Stimulated activated CD4-positive, alpha-beta T cell treated with anti-CD3 and anti-CD28 coated beads, Interleukin-15, amount 100 ng/mL, for 48 hours (primary cell): Measurements from ENCODE around the gene SULT1A2.
"Not testable (repeated sequence)": the region's sequence is repeated elsewhere in the genome, so short reads cannot be mapped to it uniquely, and the experiment has no call there.

Experiments
- DNase-seq, 2 donors: peaks; one replicate each; pipeline ENCODE4 v3.0.0-alpha.2; 2020; ENCODE audit warnings: low read depth in 2 of 2

Gene SULT1A2

DNA sequence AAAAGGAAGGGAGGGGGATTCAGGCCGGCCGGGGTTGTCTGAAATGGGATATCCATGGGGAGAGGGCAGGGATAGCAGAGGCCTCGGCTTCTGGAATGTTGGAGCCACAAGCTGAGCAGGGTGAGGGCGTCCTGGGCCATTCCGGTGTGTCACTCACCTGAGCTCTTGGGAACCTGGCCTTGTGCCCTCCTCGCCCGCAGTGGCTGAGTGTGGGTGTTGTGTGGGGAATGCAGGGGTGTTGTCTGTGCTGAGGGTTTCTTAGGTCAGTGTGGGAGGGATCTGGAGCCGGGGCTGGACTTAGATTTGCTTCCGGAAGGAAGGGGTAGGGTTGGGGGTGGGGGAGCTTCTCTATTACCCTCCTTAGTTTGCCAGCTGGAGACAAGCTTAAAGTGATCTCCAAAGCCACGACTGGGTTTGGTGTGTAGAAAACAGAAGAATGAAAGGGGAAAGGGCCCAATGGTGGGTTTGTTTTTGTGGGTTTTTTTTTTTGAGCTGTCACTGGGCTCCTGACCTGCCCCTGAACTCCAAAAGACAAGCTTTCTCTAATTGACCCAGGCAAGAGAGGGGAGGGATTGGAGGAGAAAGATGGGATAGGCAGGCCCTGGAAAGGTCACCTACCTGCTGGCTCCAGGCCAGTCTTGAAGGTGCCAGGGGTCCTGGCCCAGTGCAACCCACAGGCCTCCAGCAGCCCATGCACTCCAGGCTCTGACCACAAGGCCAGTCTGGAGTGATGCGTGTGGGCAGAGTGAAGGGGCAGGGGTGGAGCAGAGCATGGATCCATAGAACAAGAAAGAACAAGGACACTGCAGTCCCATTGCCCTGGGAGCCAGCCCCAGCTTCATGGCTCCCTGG, at the start of gene SULT1A2:
Gene SULT1A2, minus strand, starts transcription at position 211 of the 852 bp plus-strand sequence. CDS start 1,120 bp downstream, outside the sequence.
- DNase-seq: no peak

DNA sequence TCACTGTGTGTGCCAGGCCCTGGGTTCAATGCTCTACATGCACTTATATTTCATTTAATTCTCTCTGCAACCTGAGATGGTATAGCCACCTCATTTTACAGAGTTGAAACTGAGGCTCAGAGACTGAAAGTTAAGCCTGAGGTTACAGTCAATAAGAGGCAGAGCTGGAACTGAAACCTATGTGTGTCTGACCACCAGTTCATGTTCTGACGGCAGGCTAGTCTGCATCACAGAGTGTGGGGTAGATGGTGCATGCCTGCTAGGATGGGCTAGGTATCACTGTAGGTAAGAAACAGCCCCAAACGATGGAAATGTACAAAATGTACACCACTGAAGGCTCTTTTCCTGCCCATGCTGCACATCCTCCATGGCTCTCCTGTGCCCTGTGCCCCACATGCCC, 43.1 kb upstream of the SULT1A2 start:
- not testable (repeated sequence) for DNase-seq

DNA sequence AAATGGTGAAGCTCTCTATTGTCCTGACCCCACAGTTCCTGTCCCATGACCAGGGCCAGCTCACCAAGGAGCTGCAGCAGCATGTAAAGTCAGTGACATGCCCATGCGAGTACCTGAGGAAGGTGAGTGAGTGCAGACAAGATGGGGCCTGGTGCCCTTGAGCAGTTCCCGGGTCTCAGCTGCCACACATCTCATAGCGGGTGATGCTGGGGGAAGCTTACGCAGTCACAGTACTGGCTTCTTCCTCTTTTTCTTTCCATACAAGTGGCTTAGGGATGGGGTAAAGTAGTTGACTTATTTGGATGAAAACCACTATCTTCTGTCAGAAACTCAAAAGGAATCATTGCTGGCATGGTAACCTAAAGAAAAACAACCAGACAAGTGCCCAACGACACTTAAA, 41.5 kb upstream of the SULT1A2 start:
- DNase-seq: not testable (repeated sequence)

DNA sequence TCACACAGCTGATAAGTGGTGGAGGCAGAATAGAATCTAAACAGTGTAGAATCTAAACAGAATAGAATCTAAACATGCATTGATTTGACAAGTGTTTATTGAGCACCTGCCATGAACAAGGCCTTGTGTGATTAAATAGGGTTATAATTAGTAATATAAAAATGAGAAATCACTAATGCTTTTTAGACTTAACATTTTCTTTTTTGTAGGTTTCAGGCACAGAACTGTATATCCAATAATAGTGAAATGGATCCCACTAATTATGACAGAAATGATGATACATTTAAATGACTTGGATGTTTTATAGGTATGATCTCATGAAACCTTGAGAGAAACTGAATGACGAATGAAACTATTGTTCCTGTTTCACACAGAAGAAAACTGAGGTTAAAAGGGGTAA, 40.9 kb upstream of the SULT1A2 start, which contains the start of gene NPIPB8:
Gene NPIPB8, plus strand, starts transcription at position 301 of the 400 bp plus-strand sequence. CDS start 296 bp downstream, outside the sequence.
- not testable (repeated sequence) for DNase-seq

DNA sequence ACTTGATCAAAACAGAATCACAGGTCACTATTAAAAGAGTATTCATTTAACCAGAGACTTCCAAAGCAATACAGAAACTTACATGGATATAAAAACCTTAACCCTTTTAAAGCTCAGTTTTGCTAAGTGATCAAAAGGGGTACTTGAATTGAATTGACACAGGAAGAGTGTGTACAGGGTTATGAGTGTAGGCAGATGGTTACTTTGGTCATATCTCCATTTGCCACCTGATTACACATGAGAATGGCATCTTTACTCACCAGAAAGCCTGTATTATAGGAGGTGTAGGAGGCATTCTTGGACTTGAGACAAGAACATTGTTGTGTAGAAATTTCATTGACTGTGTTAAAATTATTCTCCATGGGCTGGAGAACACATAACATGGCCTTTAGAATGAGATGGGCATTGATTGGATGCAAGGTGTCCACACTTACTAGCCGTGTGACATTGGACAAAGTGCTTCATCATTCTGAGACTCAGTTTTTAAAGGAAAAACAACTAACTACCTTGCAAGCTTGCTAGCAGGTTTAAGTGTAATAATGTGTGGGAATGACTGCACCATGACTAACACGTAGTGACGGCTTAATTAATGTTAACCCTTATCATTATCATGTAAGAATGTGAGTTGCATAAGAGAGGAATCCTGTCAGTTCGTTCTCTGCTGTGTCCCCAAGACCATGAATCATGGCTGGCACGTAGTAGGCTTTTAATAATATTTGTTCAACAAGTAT, 39.4 kb upstream of the SULT1A2 start:
- DNase-seq: not testable (repeated sequence)

DNA sequence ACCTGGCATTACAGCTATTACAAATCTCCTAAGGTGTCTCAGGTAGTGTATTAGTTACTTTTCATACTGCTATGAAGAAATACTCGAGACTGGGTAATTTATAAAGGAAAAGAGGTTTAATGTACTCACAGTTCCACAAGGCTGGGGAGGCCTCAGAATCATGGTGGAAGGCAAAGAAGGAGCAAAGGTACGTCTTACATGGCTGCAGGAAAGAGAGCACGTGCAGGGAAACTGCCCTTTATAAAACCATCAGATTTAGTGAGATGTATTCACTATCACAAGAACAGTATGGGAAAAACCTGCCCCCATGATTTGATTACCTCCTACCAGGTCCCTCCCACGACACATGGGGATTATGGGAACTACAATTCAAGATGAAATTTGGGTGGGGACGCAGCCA, 34.1 kb upstream of the SULT1A2 start:
- DNase-seq: not testable (repeated sequence)

DNA sequence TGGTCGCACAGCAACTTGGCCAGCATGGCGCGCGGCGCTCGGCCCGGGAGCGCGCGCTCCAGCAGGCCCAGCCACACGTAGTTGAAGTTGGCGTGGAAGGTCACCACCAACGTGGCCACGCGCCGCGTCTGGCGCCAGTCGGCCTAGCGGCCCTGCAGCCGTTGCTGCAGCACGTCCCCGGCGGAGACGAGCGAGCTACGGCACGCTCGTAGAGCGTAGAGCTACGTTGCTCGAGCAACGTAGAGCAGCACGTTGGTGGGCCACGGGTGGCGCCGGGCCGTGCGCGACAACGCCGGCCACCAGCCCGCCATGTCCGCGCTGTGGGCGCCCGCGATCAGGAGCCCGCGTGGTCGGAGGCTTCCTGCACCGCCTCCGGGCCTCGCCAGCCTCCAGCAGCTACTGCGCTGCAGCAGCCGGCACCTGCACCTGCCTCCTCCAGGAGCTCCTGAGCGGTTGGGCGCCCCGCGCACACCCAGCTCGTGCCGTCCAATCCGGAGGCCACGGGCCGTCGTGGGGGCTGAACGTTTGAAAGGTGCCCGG, 26.4 kb upstream of the SULT1A2 start:
- DNase-seq: peak; percentile 59 to 66

DNA sequence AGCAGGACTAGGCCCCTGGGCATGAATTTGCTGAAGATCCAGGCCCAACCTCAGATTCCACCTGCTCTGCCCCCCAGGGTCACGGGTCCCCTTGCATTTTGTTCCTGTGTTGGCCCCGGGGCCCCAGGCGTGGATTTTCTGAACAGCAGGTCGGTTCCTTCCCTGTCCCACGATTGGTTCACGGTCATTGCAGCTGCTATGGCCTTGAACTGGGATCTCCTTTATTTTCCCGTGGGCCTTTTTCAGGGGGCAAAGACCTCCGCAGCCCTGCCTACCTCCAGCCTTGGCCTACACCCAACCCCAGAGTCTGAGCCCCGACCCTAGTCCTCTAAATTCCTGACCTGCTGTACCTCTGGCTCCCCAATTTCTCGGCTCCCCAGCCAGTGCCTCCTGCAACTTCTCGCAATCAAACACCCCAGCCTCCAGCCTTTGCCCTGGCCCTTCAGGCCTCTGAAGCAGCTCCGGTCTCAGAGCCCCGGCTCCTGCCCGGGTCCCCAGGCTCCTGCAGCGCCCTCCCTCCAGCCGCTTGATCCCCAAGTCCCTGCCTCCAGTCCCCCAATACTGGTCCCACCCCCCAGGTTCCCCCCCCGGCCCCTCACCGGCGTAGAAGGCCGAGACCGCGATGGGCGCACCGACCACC, 25.8 kb upstream of the SULT1A2 start:
- not testable (repeated sequence) for DNase-seq

DNA sequence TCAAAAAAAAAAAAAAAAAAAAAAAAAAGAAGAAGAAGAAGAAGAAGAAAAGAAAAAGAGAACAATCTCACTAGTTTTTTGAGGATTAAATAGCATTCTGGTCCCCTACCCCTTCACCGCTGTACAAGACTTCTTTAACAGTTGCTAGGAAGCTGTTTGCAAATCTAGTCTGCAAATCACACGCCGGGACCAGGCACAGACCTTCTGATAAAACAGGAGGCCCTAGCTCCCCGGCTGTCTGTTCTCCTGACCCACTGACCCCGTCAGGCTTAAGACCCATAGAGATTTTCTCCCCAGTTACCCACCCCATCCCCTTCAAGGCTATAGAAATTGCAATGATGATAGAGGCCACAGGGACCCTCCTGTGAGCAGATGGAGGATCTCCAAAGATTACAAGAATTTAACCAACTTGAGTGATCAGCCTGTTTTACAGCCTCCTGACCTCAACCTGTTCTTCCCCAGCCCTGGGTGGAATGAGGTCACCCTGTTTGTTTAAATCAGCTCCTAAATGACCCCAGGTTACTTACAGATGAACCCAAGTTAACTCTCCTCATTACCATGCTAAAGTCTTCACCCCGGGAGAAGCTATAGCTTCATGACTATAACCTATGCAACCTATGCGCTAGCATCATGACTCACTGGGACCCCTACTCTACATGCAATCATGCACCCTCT, 24.8 kb upstream of the SULT1A2 start:
- DNase-seq: no peak

DNA sequence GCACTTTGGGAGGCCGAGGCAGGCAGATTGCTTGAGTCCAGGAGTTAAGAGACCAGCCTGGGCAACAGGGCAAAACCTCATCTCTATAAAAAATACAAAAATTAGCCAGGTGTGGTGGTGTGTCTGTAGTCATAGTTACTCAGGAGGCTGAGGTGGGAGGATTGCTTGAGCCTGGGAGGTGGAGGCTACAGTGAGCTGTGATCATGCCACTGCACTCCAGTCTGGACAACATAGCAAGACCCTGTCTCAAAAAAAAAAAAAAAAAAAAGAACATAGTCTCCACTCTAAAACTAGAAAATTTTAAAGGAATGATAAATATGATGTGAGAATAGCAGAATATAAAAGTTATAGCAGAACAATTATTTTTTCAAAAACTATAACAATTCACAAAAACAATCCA, 23.5 kb upstream of the SULT1A2 start:
- not testable (repeated sequence) for DNase-seq

DNA sequence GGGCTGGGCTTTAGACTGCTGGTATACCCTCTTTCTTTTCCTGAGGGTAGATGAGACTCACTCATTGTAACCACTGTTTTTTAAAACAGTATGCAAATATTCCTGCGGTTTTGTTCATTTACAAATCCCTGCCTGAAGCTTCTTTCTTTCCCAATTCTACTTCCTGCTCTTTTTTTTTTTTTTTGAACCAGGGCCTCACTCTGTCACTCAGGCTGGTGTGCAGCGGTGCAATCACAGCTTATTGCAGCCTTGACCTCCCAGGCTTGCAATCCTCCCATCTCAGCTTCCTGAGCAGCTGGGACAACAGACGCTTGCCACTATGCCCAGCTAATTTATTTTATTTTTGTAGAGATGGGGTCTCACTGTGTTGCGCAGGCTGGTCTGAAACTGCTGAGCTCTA, 21.0 kb upstream of the SULT1A2 start:
- DNase-seq: no peak

DNA sequence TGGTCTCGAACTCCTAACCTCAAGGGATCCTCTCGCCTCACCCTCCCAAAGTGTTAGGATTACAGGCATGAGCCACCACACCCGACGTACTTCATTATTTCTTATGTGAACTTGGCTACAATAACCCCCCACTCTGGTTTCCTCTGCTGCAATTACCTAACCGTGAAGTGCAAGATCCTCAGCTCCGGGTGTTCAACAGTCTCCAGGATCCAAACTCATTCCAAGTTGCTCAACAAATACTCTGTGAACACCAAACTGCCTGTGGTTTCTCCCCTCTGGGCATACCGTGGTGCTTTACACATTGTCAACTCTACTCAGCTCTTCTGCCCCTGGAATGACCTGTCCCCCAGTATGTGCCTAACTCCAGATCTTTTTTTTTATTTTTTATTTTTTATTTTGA, 19.8 kb upstream of the SULT1A2 start:
- no peak for DNase-seq

DNA sequence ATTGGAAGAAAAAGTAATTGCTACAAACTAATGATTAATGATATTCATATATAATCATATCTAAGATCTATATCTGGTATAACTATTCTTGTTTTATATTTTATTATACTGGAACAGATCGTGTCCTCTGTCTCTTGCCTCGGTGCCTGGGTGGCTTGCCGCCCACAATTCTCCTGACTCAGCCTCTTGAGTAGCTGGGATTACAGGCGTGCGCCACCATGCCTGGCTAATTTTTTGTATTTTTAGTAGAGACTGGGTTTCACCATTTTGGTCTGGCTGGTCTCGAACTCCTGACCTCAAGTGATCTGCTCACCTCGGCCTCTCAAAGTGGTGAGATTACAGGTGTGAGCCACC, 19.4 kb upstream of the SULT1A2 start:
- not testable (repeated sequence) for DNase-seq

DNA sequence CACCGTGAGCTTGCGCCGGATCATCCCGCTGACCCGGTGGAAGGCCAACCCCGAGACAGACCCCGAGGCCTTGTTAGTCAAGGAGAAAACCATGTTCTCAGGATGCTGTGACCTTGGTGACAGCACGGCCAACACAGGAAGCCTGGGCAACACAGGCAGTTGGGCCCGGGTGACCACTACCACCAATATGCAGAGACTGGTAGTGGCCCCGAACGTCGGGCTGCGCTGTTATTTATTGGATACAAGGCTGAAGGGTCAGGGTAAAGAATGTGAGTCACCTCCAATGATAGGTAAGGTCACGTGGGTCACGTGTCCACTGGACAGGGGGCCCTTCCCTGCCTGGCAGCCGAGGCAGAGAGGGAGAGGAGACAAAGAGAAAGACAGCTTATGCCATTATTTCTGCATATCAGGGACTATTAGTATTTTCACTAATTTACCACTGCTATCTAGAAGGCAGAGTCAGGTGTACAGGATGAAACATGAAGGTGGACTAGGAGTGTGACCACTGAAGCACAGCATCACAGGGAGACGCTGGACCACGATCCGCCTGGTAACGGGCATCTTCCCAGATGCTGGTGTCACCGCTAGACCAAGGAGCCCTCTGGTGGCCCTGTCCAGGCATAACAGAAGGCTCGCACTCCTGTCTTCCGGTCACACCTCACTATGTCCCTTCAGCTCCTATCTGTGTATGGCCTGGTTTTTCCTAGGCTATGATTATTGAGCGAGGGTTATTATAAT, 18.8 kb upstream of the SULT1A2 start:
- peak in 1 of 2 donors; percentile 24 for DNase-seq

DNA sequence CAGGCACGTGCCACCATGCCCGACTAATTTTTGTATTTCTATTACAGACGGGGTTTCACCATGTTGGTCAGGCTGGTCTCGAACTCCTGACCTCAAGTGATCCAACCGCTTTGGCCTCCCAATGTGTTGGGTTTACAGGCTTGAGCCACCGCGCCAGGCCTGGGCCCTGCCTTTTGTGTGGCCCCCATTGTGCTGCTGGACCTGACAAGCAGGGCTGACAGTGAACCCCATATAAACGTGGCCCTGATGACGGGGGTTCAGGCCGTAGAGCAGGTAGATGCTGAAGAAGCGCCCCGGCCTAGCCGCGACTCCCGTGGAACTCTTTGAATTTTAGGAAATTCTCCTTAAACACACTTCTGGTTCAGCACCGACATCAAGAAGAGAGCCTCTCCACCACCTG, 17.7 kb upstream of the SULT1A2 start:
- DNase-seq: not testable (repeated sequence)

DNA sequence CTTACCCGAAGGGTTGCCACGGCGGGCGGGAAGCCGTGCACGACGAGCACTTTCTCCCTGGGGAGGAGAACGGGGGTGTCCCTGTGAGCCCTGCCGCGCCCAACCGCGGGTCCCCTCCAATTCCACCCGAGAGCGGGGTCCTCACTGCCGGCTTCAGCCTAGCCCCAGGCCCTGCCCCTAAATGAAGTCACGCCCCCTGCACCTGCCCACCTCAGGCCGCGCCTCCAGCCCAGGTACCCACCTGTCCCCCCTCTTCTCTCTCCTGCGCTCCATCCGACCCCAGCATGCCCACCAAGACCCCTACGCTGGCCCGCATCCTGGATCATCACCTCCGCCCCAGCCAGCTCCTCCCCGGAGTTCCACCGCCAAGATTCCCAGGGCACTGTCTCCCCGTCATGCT, 17.1 kb upstream of the SULT1A2 start:
- not testable (repeated sequence) for DNase-seq

DNA sequence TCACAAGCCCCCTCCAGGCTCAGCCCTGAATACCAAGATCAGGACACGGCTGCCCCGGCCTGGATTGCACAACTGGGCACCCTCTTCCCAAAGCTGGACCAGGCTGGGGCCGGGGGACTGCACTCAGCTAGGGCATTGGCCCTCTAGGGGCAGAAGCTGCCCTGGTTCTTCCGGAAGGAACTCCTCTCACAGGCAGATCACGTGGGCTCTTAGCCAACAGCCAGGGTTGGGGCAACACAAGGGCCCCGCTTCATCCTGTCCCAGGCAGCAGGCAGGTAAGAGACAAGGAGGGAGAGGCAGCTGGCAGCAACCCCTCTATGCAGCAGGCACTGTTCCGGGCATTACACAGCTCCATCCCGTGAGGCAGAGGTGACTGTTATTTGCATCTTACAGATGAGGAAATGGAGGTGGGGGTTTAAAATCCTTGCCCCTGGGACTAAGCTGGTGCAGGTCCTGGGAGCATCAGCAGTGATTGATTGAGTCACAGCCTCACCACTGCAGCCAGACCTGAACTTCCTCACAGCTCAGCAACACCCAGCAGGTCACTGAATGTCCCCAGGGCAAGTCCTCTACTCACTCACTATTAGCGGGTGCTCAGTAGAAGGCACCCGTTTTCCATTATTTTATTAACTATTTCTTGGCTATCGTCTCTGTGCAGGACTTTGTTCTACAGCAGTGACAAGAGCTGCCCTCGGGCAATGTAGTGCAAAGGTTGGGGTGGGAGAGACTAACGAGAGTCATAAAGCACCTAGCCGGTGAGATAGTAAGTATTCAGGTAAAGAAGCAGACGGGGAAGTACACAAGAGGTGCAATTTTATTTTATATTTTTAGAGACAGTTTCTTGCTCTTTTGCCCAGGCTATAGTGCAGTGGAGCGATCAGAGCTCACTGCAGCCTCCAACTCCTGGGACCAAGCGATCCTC, 15.8 kb upstream of the SULT1A2 start:
- DNase-seq: not testable (repeated sequence)

DNA sequence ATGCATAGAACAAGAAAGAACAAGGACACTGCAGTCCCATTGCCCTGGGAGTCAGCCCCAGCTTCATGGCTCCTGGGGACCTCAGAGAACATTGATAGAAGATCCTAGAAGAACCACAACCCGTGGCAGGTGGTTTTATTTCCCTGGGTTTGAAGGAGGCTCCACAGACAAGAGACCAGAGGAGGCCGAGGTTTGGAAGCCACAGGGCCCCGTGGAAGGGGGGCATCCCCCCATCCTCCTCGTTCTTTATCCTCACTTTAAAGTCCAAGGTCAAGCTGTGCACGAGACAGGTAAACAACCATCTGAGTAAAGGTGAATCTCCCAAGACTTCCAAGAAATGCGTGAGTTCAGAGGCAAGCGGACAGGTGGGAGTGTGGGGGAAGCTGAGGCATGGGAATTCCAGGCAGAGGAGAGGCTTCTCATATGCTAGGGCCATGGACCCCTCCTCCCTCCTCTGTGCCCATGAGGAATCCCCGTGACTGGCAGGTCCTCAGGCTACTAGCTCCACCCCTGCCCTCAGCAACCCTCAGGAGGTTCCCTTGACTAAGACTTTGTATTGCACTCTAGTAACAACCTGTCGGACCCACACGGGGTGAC, 13.8 kb upstream of the SULT1A2 start:
- DNase-seq: no peak
